Loucy (cell line): Measurements from ENCODE around the gene AHI1.

ENCODE experiments used
- H2AFZ ChIP-seq: fragments of 200-600 bp; sonication (generic); 2 replicates; pipeline ENCODE4 v1.6.0; 2016; ENCODE audit warnings: antibody characterized with exemption, mild to moderate bottlenecking, low read length, moderate library complexity
- H3F3A ChIP-seq: fragments of 200-600 bp; 2 replicates; pipeline ENCODE4 v1.6.0; 2016; ENCODE audit warnings: antibody characterized with exemption, low read depth, mild to moderate bottlenecking
- H3K27me3 ChIP-seq: fragments of 200-600 bp; sonication (generic); 2 replicates; pipeline ENCODE4 v1.6.1; 2014; ENCODE audit warnings: low read length, mild to moderate bottlenecking; ENCODE audit not compliant: insufficient read depth, poor library complexity, severe bottlenecking
- H3K36me3 ChIP-seq: fragments of 200-600 bp; sonication (generic); 2 replicates; pipeline ENCODE4 v1.6.1; 2016; ENCODE audit warnings: low read length; ENCODE audit not compliant: insufficient read depth
- H3K4me1 ChIP-seq: fragments of 200-600 bp; sonication (generic); 2 replicates; pipeline ENCODE4 v1.5.1; 2014; ENCODE audit warnings: low read length, mild to moderate bottlenecking; ENCODE audit not compliant: insufficient read depth, poor library complexity, severe bottlenecking
- H3K4me2 ChIP-seq: fragments of 200-600 bp; sonication (generic); 2 replicates; pipeline ENCODE4 v1.6.0; 2014; ENCODE audit warnings: antibody characterized with exemption, low read length, low read depth, mild to moderate bottlenecking; ENCODE audit not compliant: poor library complexity, severe bottlenecking
- H3K4me3 ChIP-seq: fragments of 200-600 bp; sonication (generic); 2 replicates; pipeline ENCODE4 v1.5.1; 2014; ENCODE audit warnings: low read length, mild to moderate bottlenecking, mixed read lengths; ENCODE audit not compliant: poor library complexity, severe bottlenecking
- H3K79me2 ChIP-seq: fragments of 200-600 bp; sonication (generic); 2 replicates; pipeline ENCODE4 v1.6.1; 2014; ENCODE audit warnings: low read length; ENCODE audit not compliant: insufficient read depth
- H3K9ac ChIP-seq: fragments of 200-600 bp; sonication (generic); 2 replicates; pipeline ENCODE4 v1.6.0; 2014; ENCODE audit warnings: mild to moderate bottlenecking, low read depth, low read length, moderate library complexity; ENCODE audit not compliant: poor library complexity, severe bottlenecking
- H3K9me2 ChIP-seq: fragments of 200-600 bp; sonication (generic); replicated peaks from 2 replicates; pipeline ENCODE4 v1.6.1; 2016; ENCODE audit warnings: low read depth, low read length, mixed read lengths
- H3K9me3 ChIP-seq: fragments of 200-600 bp; sonication (generic); 2 replicates; pipeline ENCODE4 v1.6.1; 2014; ENCODE audit warnings: mild to moderate bottlenecking, antibody characterized with exemption, low read length, low read depth; ENCODE audit not compliant: insufficient read depth
- H4K20me1 ChIP-seq: fragments of 200-600 bp; sonication (generic); 2 replicates; pipeline ENCODE4 v1.6.0; 2014; ENCODE audit warnings: antibody characterized with exemption, low read length, mild to moderate bottlenecking; ENCODE audit not compliant: insufficient read depth, poor library complexity, severe bottlenecking
- EZH2phosphoT487 ChIP-seq: fragments of 200-600 bp; IDR thresholded peaks from 2 replicates; pipeline ENCODE4 v1.6.1; 2018; ENCODE audit warnings: antibody characterized with exemption, mild to moderate bottlenecking, moderate library complexity, borderline replicate concordance
- TF ChIP-seq, protein P1 (sequence below): fragments of 200-600 bp; sonication (generic); conservative IDR thresholded peaks from 2 replicates; pipeline ENCODE4 v1.5.1; 2014; ENCODE audit warnings: mild to moderate bottlenecking, antibody characterized with exemption, low read length

The AHI1 gene

DNA sequence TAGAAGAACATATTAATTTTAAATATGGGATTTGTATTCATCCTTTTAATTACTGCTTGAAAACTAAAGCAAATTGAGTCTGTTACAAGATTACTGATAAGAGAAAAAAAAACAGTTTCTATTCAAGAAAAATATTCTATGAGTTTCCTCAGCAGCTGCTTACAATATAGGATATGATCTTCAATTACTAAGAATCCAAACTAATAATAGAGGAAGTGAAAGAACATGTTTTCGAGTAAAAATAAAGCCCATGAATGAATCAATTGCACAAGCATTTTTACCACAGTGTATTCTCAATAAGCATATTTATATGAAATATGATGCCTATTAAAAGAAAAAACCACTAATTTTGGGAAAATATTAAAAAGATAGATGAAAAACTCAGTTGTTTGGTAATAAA is 63.4 kb downstream of the AHI1 start:
- Histone ChIP-seq H3F3A (no peaks in the 10 kb centered on the region), H2AFZ (no peak overlapping the region), H3K9ac (no peak overlapping the region), H4K20me1 (no peaks in the 10 kb centered on the region), H3K4me3 (no peak overlapping the region), H3K79me2 (no peaks in the 10 kb centered on the region), H3K36me3 (0 out of 2 replicates have a peak, but pooled peaks cover 5% of the 10 kb centered on the region), H3K27me3 (no peaks in the 10 kb centered on the region), H3K9me3 (0 out of 2 replicates have a peak, but pooled peaks cover 4% of the 10 kb centered on the region), H3K9me2 (no peaks in the 10 kb centered on the region), H3K4me2 (no peak overlapping the region), H3K4me1 (peaks cover 23% of the 10 kb centered on the region)
- no peak for TF ChIP-seq EZH2phosphoT487
- TF ChIP-seq, protein P1, sequence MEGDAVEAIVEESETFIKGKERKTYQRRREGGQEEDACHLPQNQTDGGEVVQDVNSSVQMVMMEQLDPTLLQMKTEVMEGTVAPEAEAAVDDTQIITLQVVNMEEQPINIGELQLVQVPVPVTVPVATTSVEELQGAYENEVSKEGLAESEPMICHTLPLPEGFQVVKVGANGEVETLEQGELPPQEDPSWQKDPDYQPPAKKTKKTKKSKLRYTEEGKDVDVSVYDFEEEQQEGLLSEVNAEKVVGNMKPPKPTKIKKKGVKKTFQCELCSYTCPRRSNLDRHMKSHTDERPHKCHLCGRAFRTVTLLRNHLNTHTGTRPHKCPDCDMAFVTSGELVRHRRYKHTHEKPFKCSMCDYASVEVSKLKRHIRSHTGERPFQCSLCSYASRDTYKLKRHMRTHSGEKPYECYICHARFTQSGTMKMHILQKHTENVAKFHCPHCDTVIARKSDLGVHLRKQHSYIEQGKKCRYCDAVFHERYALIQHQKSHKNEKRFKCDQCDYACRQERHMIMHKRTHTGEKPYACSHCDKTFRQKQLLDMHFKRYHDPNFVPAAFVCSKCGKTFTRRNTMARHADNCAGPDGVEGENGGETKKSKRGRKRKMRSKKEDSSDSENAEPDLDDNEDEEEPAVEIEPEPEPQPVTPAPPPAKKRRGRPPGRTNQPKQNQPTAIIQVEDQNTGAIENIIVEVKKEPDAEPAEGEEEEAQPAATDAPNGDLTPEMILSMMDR = no peak

DNA sequence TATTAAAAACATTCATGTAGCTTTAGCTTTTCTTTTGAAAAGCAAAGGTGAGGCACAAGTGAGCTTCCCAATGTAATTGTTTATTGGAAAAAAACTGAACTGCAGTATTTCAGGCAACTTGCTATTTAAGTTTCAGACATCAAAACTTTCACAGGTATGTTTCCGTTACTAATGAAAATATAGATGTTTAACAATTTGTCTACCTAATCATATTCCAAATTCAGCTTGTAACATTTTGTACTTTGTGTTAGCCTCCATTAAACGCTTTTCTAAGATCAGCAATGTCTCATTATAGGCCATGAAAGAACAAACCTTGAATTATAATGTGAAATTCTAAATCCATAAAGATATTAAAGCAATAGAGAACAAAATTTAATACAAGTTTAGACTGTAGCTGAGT is 69.5 kb downstream of the AHI1 start:
- Histone ChIP-seq H3K27me3 (no peaks in the 10 kb centered on the region), H3F3A (no peaks in the 10 kb centered on the region), H3K9me2 (no peaks in the 10 kb centered on the region), H4K20me1 (no peaks in the 10 kb centered on the region), H2AFZ (no peak overlapping the region), H3K9me3 (no peaks in the 10 kb centered on the region), H3K4me1 (peaks cover 37% of the 10 kb centered on the region), H3K4me3 (no peak overlapping the region), H3K36me3 (0 out of 2 replicates have a peak, but pooled peaks cover 4% of the 10 kb centered on the region), H3K79me2 (no peaks in the 10 kb centered on the region), H3K9ac (no peak overlapping the region), H3K4me2 (no peak overlapping the region)
- no peak for TF ChIP-seq EZH2phosphoT487
- TF ChIP-seq, protein P1 = no peak

DNA sequence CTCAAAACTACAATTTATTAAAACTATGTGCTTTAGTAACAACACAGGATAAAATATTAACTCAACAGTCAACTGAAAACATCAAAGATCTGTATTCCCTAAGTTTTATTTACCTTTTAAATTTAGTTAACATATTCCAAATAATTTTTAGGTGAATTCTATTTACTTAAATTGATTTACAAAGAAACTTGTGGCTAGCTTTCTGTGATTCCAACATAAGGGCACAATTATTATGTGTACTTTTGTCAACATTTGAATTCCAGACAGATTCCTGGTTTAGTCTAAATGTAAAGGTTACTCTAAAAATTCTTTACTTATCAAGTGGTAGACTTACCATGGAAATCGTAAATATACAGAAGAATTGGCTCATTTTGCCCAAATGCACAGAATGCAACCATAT is 70.7 kb downstream of the AHI1 start:
- Histone ChIP-seq H3K4me2 (no peak overlapping the region), H3K27me3 (no peaks in the 10 kb centered on the region), H3K9me2 (no peaks in the 10 kb centered on the region), H2AFZ (no peak overlapping the region), H3K79me2 (no peaks in the 10 kb centered on the region), H3K4me3 (no peak overlapping the region), H4K20me1 (no peaks in the 10 kb centered on the region), H3K9me3 (no peaks in the 10 kb centered on the region), H3F3A (no peaks in the 10 kb centered on the region), H3K4me1 (peaks cover 40% of the 10 kb centered on the region), H3K9ac (no peak overlapping the region), H3K36me3 (no peaks in the 10 kb centered on the region)
- TF ChIP-seq, protein P1 = no peak
- no peak for TF ChIP-seq EZH2phosphoT487
